ENCODE measurements around the gene IL16.

Gene IL16

GRCh38 chr15:81235276-81236123, 38.8 kb downstream of the IL16 start:
- Histone ChIP-seq H3K27ac (ENCODE audit: low read depth, low read length) (no peak overlapping the region), H3K4me3 (ENCODE audit: low read length) (no peak overlapping the region), H3K9me3 (ENCODE audit: insufficient read depth, low read depth, low read length) (no peaks in the 10 kb centered on the region), H3K9ac (ENCODE audit: low read depth, low read length) (no peak overlapping the region), H3K4me1 (ENCODE audit: insufficient read depth, low read length) (peaks cover 2% of the 10 kb centered on the region; the same call in 1 of the 2 replicates), H3K27me3 (ENCODE audit: insufficient read depth, low read length) (no peaks in the 10 kb centered on the region), H3K36me3 (ENCODE audit: insufficient read depth, low read length) (no peaks in the 10 kb centered on the region)
- WGBS = 92% methylated on average over 7 of the region's 7 CpGs

DNA sequence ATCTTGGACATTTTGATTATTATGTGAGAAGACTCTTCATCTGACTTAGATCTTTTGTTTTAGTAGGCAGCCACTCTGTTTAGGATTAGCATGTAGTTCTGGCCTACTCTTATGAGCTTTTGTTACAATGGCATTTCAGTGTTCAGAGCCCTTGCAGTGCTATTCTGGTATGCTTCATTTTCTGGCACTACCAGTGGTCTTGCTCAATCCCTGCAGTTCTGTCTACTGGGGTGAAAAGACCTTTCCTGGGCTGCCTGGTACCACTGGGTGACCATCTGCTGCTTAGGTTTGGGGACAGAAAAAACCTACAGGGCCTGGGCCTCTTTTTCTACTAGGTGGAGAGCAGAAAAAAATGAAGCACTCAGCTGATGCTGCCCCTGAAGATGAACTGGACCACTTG, 42.5 kb downstream of the IL16 start:
- H3K9ac ChIP-seq (ENCODE audit: low read depth, low read length) = no peak overlapping the region
- no peak overlapping the region for H3K27ac ChIP-seq (ENCODE audit: low read depth, low read length)
- H3K27me3 ChIP-seq (ENCODE audit: insufficient read depth, low read length) = no peaks in the 10 kb centered on the region
- no peaks in the 10 kb centered on the region for H3K36me3 ChIP-seq (ENCODE audit: insufficient read depth, low read length)
- no peaks in the 10 kb centered on the region; the same call in 1 of the 2 replicates for H3K9me3 ChIP-seq (ENCODE audit: insufficient read depth, low read depth, low read length)
- H3K4me3 ChIP-seq (ENCODE audit: low read length) = no peak overlapping the region
- no peaks in the 10 kb centered on the region for H3K4me1 ChIP-seq (ENCODE audit: insufficient read depth, low read length)

DNA sequence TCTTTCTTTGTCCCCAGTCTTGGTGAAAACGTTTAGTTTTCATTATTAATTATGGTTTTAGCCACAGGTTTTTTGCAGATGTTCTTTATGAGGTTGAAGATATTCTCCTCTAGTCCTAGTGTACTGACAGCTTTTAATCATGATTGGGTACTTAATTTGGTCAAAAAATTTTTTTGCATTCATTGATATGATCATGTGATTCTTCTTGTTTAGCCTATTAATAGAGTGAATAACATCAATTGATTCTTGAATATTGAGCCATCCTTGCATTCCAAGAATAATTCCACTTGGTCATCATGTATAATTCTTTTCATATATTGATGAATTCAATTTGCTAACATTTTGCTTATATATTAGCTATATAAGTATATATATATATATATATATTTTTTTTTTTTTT, 46.1 kb downstream of the IL16 start:
- Histone ChIP-seq H3K27me3 (ENCODE audit: insufficient read depth, low read length) (no peaks in the 10 kb centered on the region), H3K9ac (ENCODE audit: low read depth, low read length) (no peak overlapping the region), H3K36me3 (ENCODE audit: insufficient read depth, low read length) (no peaks in the 10 kb centered on the region), H3K27ac (ENCODE audit: low read depth, low read length) (no peak overlapping the region), H3K9me3 (ENCODE audit: insufficient read depth, low read depth, low read length) (no peaks in the 10 kb centered on the region; the same call in 1 of the 2 replicates), H3K4me3 (ENCODE audit: low read length) (no peak overlapping the region), H3K4me1 (ENCODE audit: insufficient read depth, low read length) (no peaks in the 10 kb centered on the region)
- WGBS = 82% methylated on average over 1 of the region's 1 CpG

DNA sequence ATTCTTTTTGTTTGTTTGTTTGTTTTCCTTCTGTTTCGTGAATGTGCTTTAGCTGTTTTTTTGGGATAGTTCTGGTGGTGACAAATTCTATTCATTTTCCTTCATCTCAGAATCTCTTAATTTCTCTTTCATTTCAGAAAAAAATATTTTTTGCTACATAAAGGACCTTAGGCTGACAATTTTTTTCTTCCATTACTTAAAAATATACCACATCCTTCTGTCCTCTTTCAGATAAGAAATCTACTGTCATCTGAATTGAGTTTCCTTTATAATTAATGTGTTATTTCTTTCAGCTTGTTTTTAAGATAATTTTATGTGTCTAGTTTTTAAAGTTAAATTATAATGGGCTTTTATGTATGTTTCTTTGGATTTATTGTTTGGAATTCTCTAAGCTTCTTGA, 47.6 kb downstream of the IL16 start:
- Histone ChIP-seq H3K4me1 (ENCODE audit: insufficient read depth, low read length) (no peaks in the 10 kb centered on the region), H3K36me3 (ENCODE audit: insufficient read depth, low read length) (no peaks in the 10 kb centered on the region), H3K9me3 (ENCODE audit: insufficient read depth, low read depth, low read length) (no peaks in the 10 kb centered on the region; the same call in 1 of the 2 replicates), H3K4me3 (ENCODE audit: low read length) (no peak overlapping the region), H3K27ac (ENCODE audit: low read depth, low read length) (no peak overlapping the region), H3K27me3 (ENCODE audit: insufficient read depth, low read length) (no peaks in the 10 kb centered on the region), H3K9ac (ENCODE audit: low read depth, low read length) (no peak overlapping the region)
- no CpG with 5 or more reads among the region's 1 CpG for WGBS

DNA sequence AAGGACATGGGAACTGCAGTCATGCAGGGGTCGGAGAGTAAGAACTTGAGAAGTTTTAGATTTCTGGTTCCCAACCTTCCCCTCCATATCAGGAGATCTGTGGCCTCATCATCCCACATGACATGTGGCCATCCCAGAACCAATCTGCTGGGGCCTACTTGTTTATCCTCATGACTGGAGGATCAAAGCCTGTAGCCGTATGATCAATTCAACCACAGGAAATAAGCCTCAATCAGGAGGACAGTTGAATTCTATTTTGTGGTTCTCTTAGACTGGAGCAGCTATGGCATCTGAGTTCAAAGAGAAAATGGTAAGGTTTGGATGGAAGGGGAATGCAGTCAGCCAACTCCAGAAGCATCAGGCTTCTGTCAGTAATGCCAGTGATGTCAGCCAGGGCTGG, 57.2 kb downstream of the IL16 start:
- Histone ChIP-seq H3K9me3 (ENCODE audit: insufficient read depth, low read depth, low read length) (peaks cover 4% of the 10 kb centered on the region; the same call in 1 of the 2 replicates), H3K27me3 (ENCODE audit: insufficient read depth, low read length) (no peaks in the 10 kb centered on the region), H3K36me3 (ENCODE audit: insufficient read depth, low read length) (no peaks in the 10 kb centered on the region), H3K4me1 (ENCODE audit: insufficient read depth, low read length) (no peaks in the 10 kb centered on the region), H3K9ac (ENCODE audit: low read depth, low read length) (no peak overlapping the region), H3K4me3 (ENCODE audit: low read length) (no peak overlapping the region), H3K27ac (ENCODE audit: low read depth, low read length) (no peak overlapping the region)
- WGBS = 95% methylated on average over 2 of the region's 2 CpGs

GRCh38 chr15:81254277-81254915, 57.7 kb downstream of the IL16 start:
- WGBS = 71% methylated on average over 5 of the region's 5 CpGs

DNA sequence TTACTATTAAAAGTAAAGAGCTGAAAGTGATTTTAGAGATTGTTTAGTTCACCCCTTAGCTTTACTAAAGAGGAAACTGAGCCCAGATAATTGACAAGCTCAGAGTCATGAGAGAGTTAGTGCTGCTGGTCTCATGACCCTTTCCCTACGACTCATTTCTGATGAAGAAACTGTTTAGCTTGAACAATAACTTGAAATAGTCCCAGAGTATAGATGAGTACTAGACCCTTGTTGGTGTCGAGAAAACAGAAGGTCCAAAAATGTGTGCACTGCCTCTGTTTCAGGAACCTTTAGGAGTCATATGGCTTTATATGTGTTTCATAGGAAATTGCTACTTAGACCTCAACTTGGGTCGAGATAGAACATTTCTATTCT, 58.2 kb downstream of the IL16 start:
- WGBS = 94% methylated on average over 3 of the region's 3 CpGs
- Histone ChIP-seq H3K4me3 (ENCODE audit: low read length) (no peak overlapping the region), H3K9ac (ENCODE audit: low read depth, low read length) (no peak overlapping the region)

More at GRCh38 chr15:81254277-81254915, 57.7 kb downstream of the IL16 start:
- Histone ChIP-seq H3K4me3 (ENCODE audit: low read length) (no peak overlapping the region), H3K27ac (ENCODE audit: low read depth, low read length) (no peak overlapping the region), H3K36me3 (ENCODE audit: insufficient read depth, low read length) (no peaks in the 10 kb centered on the region), H3K4me1 (ENCODE audit: insufficient read depth, low read length) (no peaks in the 10 kb centered on the region), H3K27me3 (ENCODE audit: insufficient read depth, low read length) (no peaks in the 10 kb centered on the region), H3K9ac (ENCODE audit: low read depth, low read length) (no peak overlapping the region), H3K9me3 (ENCODE audit: insufficient read depth, low read depth, low read length) (peaks cover 3% of the 10 kb centered on the region; the same call in 1 of the 2 replicates)

DNA sequence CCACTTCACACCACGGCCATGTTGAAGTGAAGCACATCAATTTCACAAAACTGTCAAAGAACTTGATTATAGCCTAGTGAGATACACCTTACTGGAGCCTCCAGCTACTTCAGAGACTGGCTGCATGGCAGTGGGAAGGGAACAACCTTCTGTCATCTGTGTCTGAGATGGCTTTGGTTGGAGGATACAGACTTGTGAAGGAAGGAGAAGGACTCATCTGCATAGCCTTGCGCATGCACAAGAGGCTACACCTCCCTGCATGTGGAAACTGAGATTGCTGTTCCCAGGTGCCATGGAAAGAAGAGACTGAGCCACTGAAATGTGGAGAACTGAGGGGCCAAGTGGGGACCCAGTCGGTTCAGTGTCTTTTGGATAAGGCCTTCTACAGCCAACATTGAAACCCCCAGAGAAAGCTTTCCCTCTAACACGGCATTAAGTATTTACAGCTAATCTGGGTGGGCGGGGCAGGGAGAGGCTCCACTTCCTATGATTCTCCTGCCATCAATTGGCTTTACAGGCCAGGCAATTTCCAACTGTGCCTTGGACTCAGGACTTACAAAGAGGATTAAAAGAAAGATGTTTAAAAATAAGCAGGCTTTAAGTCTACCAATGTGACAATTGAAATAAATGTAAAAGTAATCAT, 58.8 kb downstream of the IL16 start:
- Histone ChIP-seq H3K4me3 (ENCODE audit: low read length) (no peak overlapping the region), H3K36me3 (ENCODE audit: insufficient read depth, low read length) (no peaks in the 10 kb centered on the region), H3K27me3 (ENCODE audit: insufficient read depth, low read length) (no peaks in the 10 kb centered on the region), H3K4me1 (ENCODE audit: insufficient read depth, low read length) (no peaks in the 10 kb centered on the region), H3K9me3 (ENCODE audit: insufficient read depth, low read depth, low read length) (no peaks in the 10 kb centered on the region), H3K27ac (ENCODE audit: low read depth, low read length) (no peak overlapping the region), H3K9ac (ENCODE audit: low read depth, low read length) (no peak overlapping the region)
- WGBS = 82% methylated on average over 5 of the region's 5 CpGs

More for the DNA sequence above, 58.2 kb downstream of the IL16 start:
- Histone ChIP-seq H3K9me3 (ENCODE audit: insufficient read depth, low read depth, low read length) (no peaks in the 10 kb centered on the region), H3K27ac (ENCODE audit: low read depth, low read length) (no peak overlapping the region), H3K27me3 (ENCODE audit: insufficient read depth, low read length) (no peaks in the 10 kb centered on the region), H3K4me1 (ENCODE audit: insufficient read depth, low read length) (no peaks in the 10 kb centered on the region), H3K36me3 (ENCODE audit: insufficient read depth, low read length) (no peaks in the 10 kb centered on the region)

DNA sequence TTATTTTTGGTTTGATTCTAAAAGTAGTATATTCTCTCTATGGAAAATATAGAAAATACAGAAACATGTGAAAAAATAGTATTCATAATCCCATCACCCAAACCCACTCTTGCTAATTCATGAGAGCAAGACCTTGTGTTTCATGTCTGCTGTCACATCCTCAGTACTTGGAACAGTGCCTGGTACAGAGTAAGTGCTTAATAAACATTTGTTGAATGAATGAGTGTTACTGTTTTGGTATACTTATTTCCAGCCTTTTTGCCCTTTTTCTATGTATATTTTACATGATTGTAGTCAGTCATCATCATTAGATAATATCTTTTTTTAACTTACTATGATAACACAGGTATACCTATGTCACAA, 59.3 kb downstream of the IL16 start:
- Histone ChIP-seq H3K4me3 (ENCODE audit: low read length) (no peak overlapping the region), H3K27ac (ENCODE audit: low read depth, low read length) (no peak overlapping the region), H3K9ac (ENCODE audit: low read depth, low read length) (no peak overlapping the region), H3K27me3 (ENCODE audit: insufficient read depth, low read length) (no peaks in the 10 kb centered on the region), H3K4me1 (ENCODE audit: insufficient read depth, low read length) (no peaks in the 10 kb centered on the region), H3K36me3 (ENCODE audit: insufficient read depth, low read length) (no peaks in the 10 kb centered on the region), H3K9me3 (ENCODE audit: insufficient read depth, low read depth, low read length) (no peaks in the 10 kb centered on the region)

DNA sequence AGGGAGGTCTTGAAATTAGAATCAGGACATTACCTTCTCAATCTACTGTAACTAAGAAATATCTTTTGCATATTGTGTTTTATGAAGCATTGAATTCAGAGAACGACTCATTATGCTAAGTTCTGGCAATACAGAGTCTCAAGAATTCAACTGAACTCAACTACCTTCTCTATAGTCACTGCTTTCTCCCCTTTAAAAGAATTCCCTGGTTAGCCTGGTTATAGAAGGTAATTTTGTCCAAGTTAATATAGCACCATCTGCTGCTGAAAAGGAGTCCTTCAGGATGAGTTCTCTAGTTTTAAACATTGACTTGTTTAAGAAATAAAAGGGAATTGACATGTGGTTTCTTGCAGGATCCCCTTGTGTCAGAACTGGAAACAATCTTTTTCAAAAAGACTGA, 60.2 kb downstream of the IL16 start:
- Histone ChIP-seq H3K4me3 (ENCODE audit: low read length) (no peak overlapping the region), H3K27ac (ENCODE audit: low read depth, low read length) (no peak overlapping the region), H3K9me3 (ENCODE audit: insufficient read depth, low read depth, low read length) (no peaks in the 10 kb centered on the region), H3K36me3 (ENCODE audit: insufficient read depth, low read length) (no peaks in the 10 kb centered on the region), H3K4me1 (ENCODE audit: insufficient read depth, low read length) (no peaks in the 10 kb centered on the region), H3K9ac (ENCODE audit: low read depth, low read length) (no peak overlapping the region), H3K27me3 (ENCODE audit: insufficient read depth, low read length) (no peaks in the 10 kb centered on the region)
- WGBS = 71% methylated on average over 1 of the region's 1 CpG

GRCh38 chr15:81257435-81257834, 60.8 kb downstream of the IL16 start:
- Histone ChIP-seq H3K9me3 (ENCODE audit: insufficient read depth, low read depth, low read length) (no peaks in the 10 kb centered on the region), H3K4me1 (ENCODE audit: insufficient read depth, low read length) (no peaks in the 10 kb centered on the region), H3K27me3 (ENCODE audit: insufficient read depth, low read length) (no peaks in the 10 kb centered on the region), H3K27ac (ENCODE audit: low read depth, low read length) (no peak overlapping the region), H3K9ac (ENCODE audit: low read depth, low read length) (no peak overlapping the region), H3K36me3 (ENCODE audit: insufficient read depth, low read length) (no peaks in the 10 kb centered on the region), H3K4me3 (ENCODE audit: low read length) (no peak overlapping the region)
- WGBS = 69% methylated on average over 2 of the region's 2 CpGs

Data from HUES64 (cell line).